ENCODE data around the gene STX11.

- TF ChIP-seq POLR2A (IDR thresholded peaks at IDR 0.05; ENCODE audit: low read depth, low read length): no peak
- TF ChIP-seq POLR2AphosphoS5 (IDR thresholded peaks at IDR 0.05; ENCODE audit: low read depth, low read length): no peak
Observed at GRCh38 chr6:144127097-144127496, 23.2 kb upstream of the STX11 start.
